A673 (cell line): ENCODE measurements around the gene TEKTIP1. TPM values are rescaled to one million over a fixed set of nuclear protein-coding genes. Genes with fewer than 3 reads are reported as not detected.
A peak's percentile ranks its signal among the peaks of the same experiment; 100 is the strongest.

Experiments used
- BruUV-seq: library from RNA; stranded (reverse); fragments of 400-500 nt; replicated peaks from 2 replicates; lab custom pipeline; 2021; lab: Mats Ljungman, UMichigan
- CTCF ChIA-PET: fragments of 300-600 bp; sonication (Branson Sonifier 250); formaldehyde crosslinking; loops from one replicate; lab custom pipeline; 2022; ENCODE audit warnings: antibody characterized with exemption; lab: Charles Lee
- POLR2A ChIA-PET: fragments of 300-600 bp; sonication (Branson Sonifier 250); formaldehyde crosslinking; loops from one replicate; lab custom pipeline; 2022; ENCODE audit warnings: antibody characterized with exemption; ENCODE audit not compliant: low non-redundant PET; lab: Charles Lee
- DNase-seq: peaks from one replicate; pipeline ENCODE4 v3.0.0-alpha.2; 2015; ENCODE audit warnings: low spot score
- H3K27ac ChIP-seq: fragments of 200-600 bp; sonication (generic); 2 replicates; pipeline ENCODE4 v1.5.1; 2016; ENCODE audit warnings: mixed run types, low read depth, mild to moderate bottlenecking, mixed read lengths, antibody characterized with exemption, low read length; ENCODE audit not compliant: poor library complexity, severe bottlenecking
- H3K27me3 ChIP-seq: fragments of 200-600 bp; sonication (generic); replicated peaks from 2 replicates; pipeline ENCODE4 v1.6.1; 2017; ENCODE audit warnings: mixed run types, low read depth, mild to moderate bottlenecking, mixed read lengths, antibody characterized with exemption, low read length; ENCODE audit not compliant: insufficient read depth, poor library complexity
- H3K36me3 ChIP-seq: fragments of 200-600 bp; sonication (generic); 2 replicates; pipeline ENCODE4 v1.6.1; 2016; ENCODE audit warnings: mixed run types, mild to moderate bottlenecking, mixed read lengths, antibody characterized with exemption, low read length; ENCODE audit not compliant: insufficient read depth, poor library complexity, severe bottlenecking
- H3K4me1 ChIP-seq: fragments of 200-600 bp; sonication (generic); 2 replicates; pipeline ENCODE4 v1.6.1; 2017; ENCODE audit warnings: mixed run types, mild to moderate bottlenecking, mixed read lengths, antibody characterized with exemption, low read length; ENCODE audit not compliant: insufficient read depth, poor library complexity, severe bottlenecking
- H3K4me3 ChIP-seq: fragments of 200-600 bp; sonication (generic); 2 replicates; pipeline ENCODE4 v1.5.1; 2016; ENCODE audit warnings: low read depth, mixed run types, mild to moderate bottlenecking, mixed read lengths, low read length; ENCODE audit not compliant: poor library complexity, severe bottlenecking
- H3K9me3 ChIP-seq: fragments of 200-600 bp; sonication (generic); 2 replicates; pipeline ENCODE4 v1.6.1; 2016; ENCODE audit warnings: mixed run types, low read depth, mild to moderate bottlenecking, mixed read lengths, antibody characterized with exemption, low read length; ENCODE audit not compliant: poor library complexity, severe bottlenecking
- EZH2 ChIP-seq: fragments of 200-600 bp; sonication (generic); IDR thresholded peaks from 2 replicates; pipeline ENCODE4 v1.6.1; 2017; ENCODE audit warnings: borderline replicate concordance, low read depth, mild to moderate bottlenecking, mixed read lengths, antibody characterized with exemption, low read length; ENCODE audit not compliant: poor library complexity, severe bottlenecking
- intact Hi-C: fragments of 100-400 bp; cut with micrococcal nuclease; formaldehyde crosslinking; loops from one replicate; pipeline ENCODE4 v1.10.0; 2022; ENCODE audit not compliant: unreplicated experiment
- total RNA-seq: library from RNA; stranded (reverse); gene quantifications from 2 replicates; pipeline ENCODE4 v1.2.3, GENCODE V29; 2021
- TF ChIP-seq, protein P1 (sequence below): fragments of 300-800, 200-600 bp; sonication (generic); conservative IDR thresholded peaks from 2 replicates; pipeline ENCODE4 v1.5.1; 2017; ENCODE audit warnings: low read depth, mild to moderate bottlenecking, antibody characterized with exemption, low read length, moderate library complexity, mixed read lengths

TEKTIP1 gene
- total RNA-seq, 1 experiment from 2014 or later = 4.2 TPM

DNA sequence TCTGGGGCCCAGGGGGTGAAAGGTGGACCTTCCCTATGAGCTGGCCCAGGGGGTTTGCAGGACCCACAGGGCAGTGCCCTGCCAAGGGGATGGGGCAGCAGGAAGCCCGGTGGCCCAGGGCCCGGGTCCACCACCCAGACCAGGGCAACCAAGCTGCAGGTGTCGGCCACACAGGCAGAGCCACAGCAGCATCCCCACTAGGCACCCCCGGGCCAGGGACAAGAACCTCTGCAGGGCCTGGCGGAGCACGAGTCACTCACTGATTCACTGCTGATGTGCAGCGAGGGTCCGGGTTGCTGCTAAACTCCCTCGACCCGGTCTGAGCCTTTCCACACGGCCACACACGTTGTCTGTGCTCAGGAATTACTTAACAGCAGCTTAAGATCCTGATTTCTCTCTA, 24.0 kb upstream of the TEKTIP1 start:
- no peak for TF ChIP-seq EZH2
- TF ChIP-seq, protein P1, sequence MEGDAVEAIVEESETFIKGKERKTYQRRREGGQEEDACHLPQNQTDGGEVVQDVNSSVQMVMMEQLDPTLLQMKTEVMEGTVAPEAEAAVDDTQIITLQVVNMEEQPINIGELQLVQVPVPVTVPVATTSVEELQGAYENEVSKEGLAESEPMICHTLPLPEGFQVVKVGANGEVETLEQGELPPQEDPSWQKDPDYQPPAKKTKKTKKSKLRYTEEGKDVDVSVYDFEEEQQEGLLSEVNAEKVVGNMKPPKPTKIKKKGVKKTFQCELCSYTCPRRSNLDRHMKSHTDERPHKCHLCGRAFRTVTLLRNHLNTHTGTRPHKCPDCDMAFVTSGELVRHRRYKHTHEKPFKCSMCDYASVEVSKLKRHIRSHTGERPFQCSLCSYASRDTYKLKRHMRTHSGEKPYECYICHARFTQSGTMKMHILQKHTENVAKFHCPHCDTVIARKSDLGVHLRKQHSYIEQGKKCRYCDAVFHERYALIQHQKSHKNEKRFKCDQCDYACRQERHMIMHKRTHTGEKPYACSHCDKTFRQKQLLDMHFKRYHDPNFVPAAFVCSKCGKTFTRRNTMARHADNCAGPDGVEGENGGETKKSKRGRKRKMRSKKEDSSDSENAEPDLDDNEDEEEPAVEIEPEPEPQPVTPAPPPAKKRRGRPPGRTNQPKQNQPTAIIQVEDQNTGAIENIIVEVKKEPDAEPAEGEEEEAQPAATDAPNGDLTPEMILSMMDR = no peak
- Histone ChIP-seq H3K9me3 (no peaks in the 10 kb centered on the region), H3K36me3 (peaks cover 13% of the 10 kb centered on the region), H3K4me1 (no peaks in the 10 kb centered on the region), H3K4me3 (no peak overlapping the region), H3K27me3 (no peaks in the 10 kb centered on the region), H3K27ac (peak overlapping the region; percentile 4)
- ChIA-PET POLR2A (interaction anchor here (0.6 kb wide), 1 partner anchor 26 kb away, joined by 4 read pairs; no protein-coding TSS in a partner anchor), CTCF (no interaction called here)
- BruUV-seq = no TSS peak
- intact Hi-C loops = no loop called here
- DNase-seq = no peak

- CTCF ChIA-PET = no interaction called here
- Histone ChIP-seq H3K4me3 (no peak overlapping the region), H3K27ac (no peak overlapping the region), H3K4me1 (no peaks in the 10 kb centered on the region), H3K36me3 (peaks cover 5% of the 10 kb centered on the region), H3K9me3 (no peaks in the 10 kb centered on the region), H3K27me3 (no peaks in the 10 kb centered on the region)
- intact Hi-C loops = no loop called here
- POLR2A ChIA-PET = no interaction called here
- DNase-seq = no peak
- no TSS peak for BruUV-seq
- no peak for TF ChIP-seq EZH2
- TF ChIP-seq, protein P1 = no peak
These were observed 23.0 kb upstream of the TEKTIP1 start for GRCh38 chr19:3515891-3516422.

- DNase-seq = no peak
- TF ChIP-seq, protein P1 = no peak
- TF ChIP-seq EZH2 = no peak
- Histone ChIP-seq H3K4me1 (no peaks in the 10 kb centered on the region), H3K27ac (no peak overlapping the region), H3K27me3 (no peaks in the 10 kb centered on the region), H3K9me3 (no peaks in the 10 kb centered on the region), H3K4me3 (no peak overlapping the region), H3K36me3 (peaks cover 2% of the 10 kb centered on the region)
- ChIA-PET CTCF (no interaction called here), POLR2A (interaction anchor here (0.5 to 0.6 kb wide), 2 partner anchors 28 to 57 kb away, joined by 4 to 9 read pairs; no protein-coding TSS in a partner anchor)
- no TSS peak for BruUV-seq
- intact Hi-C loops = no loop called here
These were observed 22.2 kb upstream of the TEKTIP1 start for GRCh38 chr19:3516675-3517207.
